Lower lobe of right lung (tissue), 2 donors: ENCODE data around the gene CLCN5. TPM values are rescaled to one million over a fixed set of nuclear protein-coding genes. Genes with fewer than 3 reads are reported as not detected.

ENCODE experiments used
- ATAC-seq, 2 donors: fragments of 200-7000 bp; cut with Tn5 transposase; one replicate each; pipeline ENCODE4 v1.9.1; 2020 to 2022; ENCODE audit warnings: mild to moderate bottlenecking in 2 of 2, moderate library complexity in 2 of 2
- DNase-seq: peaks from one replicate; pipeline ENCODE4 v3.0.0-alpha.2; 2020
- H3K27ac ChIP-seq: fragments of 200-600 bp; one replicate; pipeline ENCODE4 v1.8.0; 2022
- H3K27me3 ChIP-seq: fragments of 200-600 bp; one replicate; pipeline ENCODE4 v1.8.0; 2022; ENCODE audit warnings: low read depth
- H3K36me3 ChIP-seq: fragments of 200-600 bp; one replicate; pipeline ENCODE4 v1.8.0; 2022; ENCODE audit warnings: mild to moderate bottlenecking
- H3K4me1 ChIP-seq: fragments of 200-600 bp; one replicate; pipeline ENCODE4 v1.8.0; 2022
- H3K4me3 ChIP-seq: fragments of 200-600 bp; one replicate; pipeline ENCODE4 v1.8.0; 2022; ENCODE audit warnings: mild to moderate bottlenecking
- H3K9me3 ChIP-seq: fragments of 200-600 bp; one replicate; pipeline ENCODE4 v1.8.0; 2022
- CTCF ChIP-seq: fragments of 200-600 bp; IDR thresholded peaks from one replicate; pipeline ENCODE4 v1.8.0; 2022; ENCODE audit warnings: antibody characterized with exemption, mild to moderate bottlenecking
- intact Hi-C: fragments of 100-400 bp; cut with DNase I; formaldehyde crosslinking; loops from one replicate; pipeline ENCODE4 v1.11.0; 2022
- total RNA-seq: library from RNA; stranded (reverse); fragmentation: NEBNext Ultra II Directional; extraction: Animal tissue kit (Norgen Biotek cat#: 25700); gene quantifications from one replicate; pipeline ENCODE4 v1.2.1, GENCODE V29; 2021
- donor health status: DM: no; HTN: yes; CAD: no; lungs with severe emphysema.

CLCN5 gene
- total RNA-seq, 1 donor from 2014 or later = 12.9 TPM

GRCh38 chrX:49896951-49897350 lies 25.4 kb upstream of the CLCN5 start:
- H3K27ac ChIP-seq = no peak overlapping the region
- H3K36me3 ChIP-seq = no peaks in the 10 kb centered on the region
- no peak overlapping the region for H3K4me3 ChIP-seq
- intact Hi-C loops = no loop called here
- TF ChIP-seq CTCF = no peak
- no peaks in the 10 kb centered on the region for H3K27me3 ChIP-seq
- DNase-seq = no peak
- H3K9me3 ChIP-seq = no peaks in the 10 kb centered on the region
- H3K4me1 ChIP-seq = no peaks in the 10 kb centered on the region
- no peak for ATAC-seq

DNA sequence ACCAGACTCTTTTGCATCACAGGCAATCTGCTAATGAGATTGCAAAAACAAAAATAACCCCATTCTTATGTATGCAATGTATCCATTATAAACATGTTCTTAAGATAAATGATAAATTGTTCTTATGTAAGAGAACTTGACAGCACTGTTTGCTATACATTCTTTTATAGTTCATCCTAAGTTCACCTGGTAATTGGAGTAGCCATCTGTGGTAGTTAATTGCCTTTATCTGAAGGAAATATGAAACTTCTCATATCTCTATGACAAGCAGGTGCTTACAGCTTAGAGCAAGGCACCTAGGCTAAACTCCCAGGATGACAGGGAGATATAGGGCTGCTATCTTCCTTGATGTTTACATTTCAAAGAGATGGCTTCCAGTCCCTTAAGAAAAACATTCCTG lies 21.3 kb upstream of the CLCN5 start:
- DNase-seq = no peak
- H3K27ac ChIP-seq = no peak overlapping the region
- no peaks in the 10 kb centered on the region for H3K4me1 ChIP-seq
- no peak for TF ChIP-seq CTCF
- no peaks in the 10 kb centered on the region for H3K27me3 ChIP-seq
- no peak for ATAC-seq
- H3K4me3 ChIP-seq = no peak overlapping the region
- intact Hi-C loops = no loop called here
- H3K36me3 ChIP-seq = no peaks in the 10 kb centered on the region
- H3K9me3 ChIP-seq = no peaks in the 10 kb centered on the region

DNA sequence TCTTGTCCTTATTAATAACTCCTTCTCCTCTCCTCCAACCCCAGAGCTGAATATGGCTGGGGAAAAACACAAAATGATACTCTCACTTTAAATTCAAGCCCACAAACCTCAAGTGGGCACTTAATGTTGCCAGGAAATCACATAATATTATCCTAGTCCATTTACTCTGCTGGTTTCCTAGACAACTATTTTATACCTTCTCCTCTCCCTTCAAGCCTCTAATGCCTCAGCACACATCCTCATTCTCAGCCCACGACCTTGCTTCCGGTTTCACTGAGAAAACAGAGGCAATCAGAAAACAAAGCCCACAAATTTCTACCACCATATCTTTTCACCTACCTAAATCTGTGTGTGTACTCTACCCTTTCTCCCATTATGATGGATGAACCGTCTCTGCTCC lies 12.1 kb upstream of the CLCN5 start:
- intact Hi-C loops = loop anchor here (10.0 kb wide), 1 partner anchor 174 kb away; no protein-coding TSS in a partner anchor
- no peak for DNase-seq
- Histone ChIP-seq H3K4me1 (no peaks in the 10 kb centered on the region), H3K4me3 (no peak overlapping the region), H3K36me3 (no peaks in the 10 kb centered on the region), H3K27ac (no peak overlapping the region), H3K27me3 (no peaks in the 10 kb centered on the region), H3K9me3 (no peaks in the 10 kb centered on the region)
- peak; percentile 78 to 85 for ATAC-seq
- TF ChIP-seq CTCF = no peak

- Histone ChIP-seq H3K27ac (no peak overlapping the region), H3K36me3 (no peaks in the 10 kb centered on the region), H3K4me3 (no peak overlapping the region), H3K27me3 (no peaks in the 10 kb centered on the region), H3K4me1 (no peaks in the 10 kb centered on the region), H3K9me3 (no peaks in the 10 kb centered on the region)
- ATAC-seq (no peak), DNase-seq (no peak)
- intact Hi-C loops = loop anchor here (10.0 kb wide), 1 partner anchor 173 kb away; no protein-coding TSS in a partner anchor
- TF ChIP-seq CTCF = no peak
These were observed 10.3 kb upstream of the CLCN5 start for GRCh38 chrX:49912086-49912485.

DNA sequence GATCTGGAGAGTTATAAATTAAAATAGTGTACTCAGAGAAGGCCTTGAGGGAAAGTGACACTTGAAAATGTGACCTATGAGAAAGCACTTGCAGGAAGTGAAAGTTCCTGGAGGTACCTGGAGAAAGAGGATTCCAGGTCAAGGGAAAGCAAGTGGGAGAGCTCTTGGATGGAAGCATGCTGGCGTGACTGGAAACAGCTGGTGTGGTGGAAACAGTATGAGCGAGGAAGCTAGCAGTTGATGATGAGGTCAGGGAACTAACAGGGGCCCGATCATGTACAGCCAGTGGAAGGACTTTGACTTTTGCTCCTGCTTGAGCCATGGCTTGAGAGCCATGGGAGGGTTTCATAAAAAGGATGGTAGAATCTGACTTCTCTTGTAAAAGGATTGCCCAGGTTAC lies 9.5 kb upstream of the CLCN5 start:
- no peak for TF ChIP-seq CTCF
- H3K27me3 ChIP-seq = no peaks in the 10 kb centered on the region
- no peaks in the 10 kb centered on the region for H3K36me3 ChIP-seq
- no peaks in the 10 kb centered on the region for H3K9me3 ChIP-seq
- ATAC-seq = no peak
- no peaks in the 10 kb centered on the region for H3K4me1 ChIP-seq
- H3K27ac ChIP-seq = no peak overlapping the region
- intact Hi-C loops = loop anchor here (10.0 kb wide), 1 partner anchor 172 kb away; no protein-coding TSS in a partner anchor
- DNase-seq = no peak
- H3K4me3 ChIP-seq = no peak overlapping the region
